Keratinocyte (primary cell): ENCODE data around the gene SLC16A2. TPM values are rescaled to one million over a fixed set of nuclear protein-coding genes. Genes with fewer than 3 reads are reported as not detected.

Experiments used
- DNase-seq: peaks from one replicate; pipeline ENCODE4 v3.0.0-alpha.2; 2011; ENCODE audit warnings: low read depth, missing footprints, low spot score
- FAIRE-seq: peaks from 2 replicates; lab custom pipeline; 2011; peaks lifted over from hg19 to GRCh38; lab: Jason Lieb, UNC
- H2AFZ ChIP-seq: 2 replicates; pipeline ENCODE4 v1.6.0; 2012; ENCODE audit warnings: low read length, control low read depth, inconsistent platforms; ENCODE audit not compliant: control insufficient read depth
- H3K27ac ChIP-seq: 2 replicates; pipeline ENCODE4 v1.5.1; 2011; ENCODE audit warnings: low read length; ENCODE audit not compliant: control insufficient read depth, insufficient read depth
- H3K27me3 ChIP-seq: 3 replicates; pipeline ENCODE4 v1.6.0; 2011; ENCODE audit warnings: low read length; ENCODE audit not compliant: control insufficient read depth, insufficient read depth; ENCODE audit errors: extremely low read depth
- H3K36me3 ChIP-seq, 2 experiments: 2 replicates in 1 of 2; 3 replicates in 1 of 2; pipeline ENCODE4 v1.5.1; 2011; ENCODE audit warnings: low read length in 2 of 2, mild to moderate bottlenecking in 1 of 2; ENCODE audit not compliant: control insufficient read depth in 2 of 2, insufficient read depth in 2 of 2; ENCODE audit errors: extremely low read depth in 1 of 2
- H3K4me1 ChIP-seq: 3 replicates; pipeline ENCODE4 v1.5.1; 2011; ENCODE audit warnings: low read length; ENCODE audit not compliant: control insufficient read depth, insufficient read depth; ENCODE audit errors: extremely low read depth
- H3K4me2 ChIP-seq: 3 replicates; pipeline ENCODE4 v1.6.0; 2011; ENCODE audit warnings: low read depth, low read length; ENCODE audit not compliant: control insufficient read depth, insufficient read depth; ENCODE audit errors: extremely low read depth
- H3K4me3 ChIP-seq, 3 experiments: fragments of 200-600 bp in 1 of 3; sonication (generic) in 1 of 3; 2 replicates in 2 of 3; 3 replicates in 1 of 3; pipeline ENCODE4 v1.5.1; 2011 to 2016; ENCODE audit warnings: low read length in 3 of 3, mild to moderate bottlenecking in 3 of 3, control low read depth in 2 of 3, inconsistent platforms in 1 of 3, low read depth in 1 of 3, mixed read lengths in 1 of 3, mixed run types in 1 of 3, moderate library complexity in 1 of 3; ENCODE audit not compliant: control insufficient read depth in 2 of 3, insufficient read depth in 2 of 3; ENCODE audit errors: extremely low read depth in 1 of 3
- H3K79me2 ChIP-seq: 2 replicates; pipeline ENCODE4 v1.6.0; 2012; ENCODE audit warnings: low read length; ENCODE audit not compliant: control insufficient read depth, insufficient read depth
- H3K9ac ChIP-seq: 3 replicates; pipeline ENCODE4 v1.6.0; 2011; ENCODE audit warnings: low read length; ENCODE audit not compliant: control insufficient read depth, insufficient read depth; ENCODE audit errors: extremely low read depth
- H3K9me1 ChIP-seq: 3 replicates; pipeline ENCODE4 v1.6.0; 2011; ENCODE audit warnings: low read length; ENCODE audit not compliant: control insufficient read depth, insufficient read depth; ENCODE audit errors: extremely low read depth
- H3K9me3 ChIP-seq: 2 replicates; pipeline ENCODE4 v1.5.1; 2012; ENCODE audit warnings: low read depth, low read length; ENCODE audit not compliant: control insufficient read depth
- H4K20me1 ChIP-seq: 3 replicates; pipeline ENCODE4 v1.6.0; 2011; ENCODE audit warnings: low read length; ENCODE audit not compliant: control insufficient read depth, insufficient read depth; ENCODE audit errors: extremely low read depth
- CTCF ChIP-seq, 3 experiments: IDR thresholded peaks in 1 of 3; conservative IDR thresholded peaks in 1 of 3; optimal IDR thresholded peaks in 1 of 3; 2 replicates in 2 of 3; 3 replicates in 1 of 3; pipeline versions ENCODE3 to v1.5.1; 2011; ENCODE audit warnings: low read length in 3 of 3, mild to moderate bottlenecking in 3 of 3, moderate library complexity in 2 of 3, control low read depth in 1 of 3, inconsistent platforms in 1 of 3; ENCODE audit not compliant: insufficient read depth in 2 of 3; ENCODE audit errors: extremely low read depth in 1 of 3
- EZH2 ChIP-seq: IDR thresholded peaks from one replicate; pipeline ENCODE4 v1.6.1; 2012; ENCODE audit warnings: inconsistent platforms, mild to moderate bottlenecking, low read length, moderate library complexity
- dilution Hi-C: fragments of 300-500 bp; cut with MboI; formaldehyde crosslinking; loops from one replicate; pipeline ENCODE4 v1.7.0; 2020; ENCODE audit warnings: low sequenced_read_pairs; ENCODE audit not compliant: extremely low pct_ligation_motif_present
- polyA plus RNA-seq, 5 experiments: library from polyadenylated mRNA; depleted of rRNA in 3 of 5; stranded (reverse) in 3 of 5; stranded (forward) in 1 of 5; unstranded in 1 of 5; fragments of >200 nt; gene quantifications; 1 replicate in 1 of 5; 2 replicates in 3 of 5; 3 replicates in 1 of 5; pipeline versions ENCODE4 v1.2.1 to v1.2.3, GENCODE V29; 2011 to 2012; ENCODE audit warnings: missing spikeins in 2 of 5, low read depth in 1 of 5, low replicate concordance in 1 of 5

Gene SLC16A2
- polyA plus RNA-seq, 1 donor (not counting 4 experiments of a cell fraction or from before 2014, with no cell fraction given): 38.4 TPM

GRCh38 chrX:74420196-74421035 lies 877 bp upstream of the SLC16A2 start:
- FAIRE-seq (no peak), DNase-seq (no peak)
- peak overlapping the region; percentile 75 for H3K9ac ChIP-seq

GRCh38 chrX:74421740-74422352 lies 553 bp downstream of the SLC16A2 start:
- H2AFZ ChIP-seq: no peak overlapping the region
- FAIRE-seq: no peak
- dilution Hi-C loops: no loop called here
- no peaks in the 10 kb centered on the region for H3K4me1 ChIP-seq
- H3K79me2 ChIP-seq: peaks cover 12% of the 10 kb centered on the region
- no peaks in the 10 kb centered on the region for H3K9me3 ChIP-seq
- no peaks in the 10 kb centered on the region for H3K9me1 ChIP-seq
- H3K27ac ChIP-seq: no peak overlapping the region
- no peaks in the 10 kb centered on the region for H4K20me1 ChIP-seq
- peak overlapping the region; percentile 48 to 65 (median 58) for H3K4me3 ChIP-seq
- H3K4me2 ChIP-seq: peak overlapping the region; percentile 48
- peak overlapping the region; percentile 75 for H3K9ac ChIP-seq
- H3K36me3 ChIP-seq: peaks cover 0 to 3% of the 10 kb centered on the region in 2 experiments
- DNase-seq: no peak
- no peaks in the 10 kb centered on the region for H3K27me3 ChIP-seq
- TF ChIP-seq EZH2 (no peak), CTCF (optimal IDR thresholded peaks at IDR 0.05 in 1 of 3, IDR thresholded peaks at IDR 0.05 in 1 of 3, conservative IDR thresholded peaks at IDR 0.05 in 1 of 3; ENCODE audit: extremely low read depth in 1 of 3, insufficient read depth in 2 of 3, low read length in 3 of 3) (no peak)

More at GRCh38 chrX:74420196-74421035, 877 bp upstream of the SLC16A2 start:
- dilution Hi-C loops: no loop called here
- Histone ChIP-seq H3K79me2 (peaks cover 12% of the 10 kb centered on the region), H3K36me3 (peaks cover 0 to 3% of the 10 kb centered on the region in 2 experiments), H3K4me2 (peak overlapping the region; percentile 82), H3K4me1 (no peaks in the 10 kb centered on the region), H3K9me3 (no peaks in the 10 kb centered on the region), H3K9me1 (no peaks in the 10 kb centered on the region), H3K27me3 (no peaks in the 10 kb centered on the region), H3K4me3 (peak overlapping the region; percentile 58 to 74 (median 65)), H4K20me1 (no peaks in the 10 kb centered on the region), H2AFZ (peak overlapping the region; percentile 66), H3K27ac (peak overlapping the region; percentile 47)
- TF ChIP-seq EZH2: no peak
- TF ChIP-seq CTCF (optimal IDR thresholded peaks at IDR 0.05 in 1 of 3, IDR thresholded peaks at IDR 0.05 in 1 of 3, conservative IDR thresholded peaks at IDR 0.05 in 1 of 3; ENCODE audit: extremely low read depth in 1 of 3, insufficient read depth in 2 of 3, low read length in 3 of 3): no peak
